ENCODE measurements around the gene KCNJ6. TPM values are rescaled to one million over a fixed set of nuclear protein-coding genes. Genes with fewer than 3 reads are reported as not detected.
"Not testable (repeated sequence)": the region's sequence is repeated elsewhere in the genome, so short reads cannot be mapped to it uniquely, and the experiment has no call there.

Gene KCNJ6
- total RNA-seq, 4 donors from 2014 or later = 0.08 to 0.40 TPM; not detected in 2

DNA sequence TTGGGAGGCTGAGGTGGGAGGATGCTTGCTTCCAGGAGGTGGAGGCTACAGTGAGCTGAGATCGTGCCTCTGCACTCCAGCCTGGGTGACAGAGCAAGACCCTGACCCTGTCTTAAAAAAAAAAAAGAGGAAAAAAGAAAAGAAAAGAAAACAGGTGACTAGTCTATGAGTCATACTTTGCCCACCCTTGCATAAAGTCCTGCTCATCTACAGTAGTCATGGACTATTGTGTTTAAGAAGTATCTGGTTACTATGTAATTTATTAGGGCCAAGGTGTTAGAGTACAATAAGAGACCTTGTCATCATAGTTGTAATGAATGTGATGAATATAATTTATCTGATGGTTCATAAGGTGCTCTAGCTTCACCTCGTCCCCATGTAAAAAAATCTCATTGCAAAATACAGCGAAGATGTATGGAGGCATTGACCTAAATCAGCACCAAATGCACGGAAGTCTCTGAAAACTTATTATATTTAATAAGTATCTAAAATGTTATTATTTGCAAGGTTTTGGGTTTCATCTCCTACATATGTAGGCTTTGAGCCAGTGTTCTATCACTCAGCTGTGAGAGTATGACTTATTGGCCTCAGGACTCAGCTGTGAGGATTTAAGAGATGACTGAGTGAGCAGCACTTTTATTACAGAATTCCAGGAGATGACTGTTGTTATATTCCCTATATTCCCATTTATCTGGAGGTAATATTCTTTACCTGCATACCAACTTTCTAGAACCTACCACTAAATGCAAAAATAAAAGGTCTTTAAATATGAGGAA is 19.9 kb upstream of the KCNJ6 start:
- TF ChIP-seq POLR2A (IDR thresholded peaks at IDR 0.05) (no peak), POLR2AphosphoS5 (IDR thresholded peaks at IDR 0.05) (no peak), EP300 (IDR thresholded peaks at IDR 0.05) (no peak)
- TF ChIP-seq, protein P1, sequence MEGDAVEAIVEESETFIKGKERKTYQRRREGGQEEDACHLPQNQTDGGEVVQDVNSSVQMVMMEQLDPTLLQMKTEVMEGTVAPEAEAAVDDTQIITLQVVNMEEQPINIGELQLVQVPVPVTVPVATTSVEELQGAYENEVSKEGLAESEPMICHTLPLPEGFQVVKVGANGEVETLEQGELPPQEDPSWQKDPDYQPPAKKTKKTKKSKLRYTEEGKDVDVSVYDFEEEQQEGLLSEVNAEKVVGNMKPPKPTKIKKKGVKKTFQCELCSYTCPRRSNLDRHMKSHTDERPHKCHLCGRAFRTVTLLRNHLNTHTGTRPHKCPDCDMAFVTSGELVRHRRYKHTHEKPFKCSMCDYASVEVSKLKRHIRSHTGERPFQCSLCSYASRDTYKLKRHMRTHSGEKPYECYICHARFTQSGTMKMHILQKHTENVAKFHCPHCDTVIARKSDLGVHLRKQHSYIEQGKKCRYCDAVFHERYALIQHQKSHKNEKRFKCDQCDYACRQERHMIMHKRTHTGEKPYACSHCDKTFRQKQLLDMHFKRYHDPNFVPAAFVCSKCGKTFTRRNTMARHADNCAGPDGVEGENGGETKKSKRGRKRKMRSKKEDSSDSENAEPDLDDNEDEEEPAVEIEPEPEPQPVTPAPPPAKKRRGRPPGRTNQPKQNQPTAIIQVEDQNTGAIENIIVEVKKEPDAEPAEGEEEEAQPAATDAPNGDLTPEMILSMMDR (IDR thresholded peaks at IDR 0.05) = no peak
- ATAC-seq = no peak

GRCh38 chr21:37932936-37933335 is 16.7 kb upstream of the KCNJ6 start:
- Histone ChIP-seq H3K4me3 (no peak overlapping the region), H3K27ac (no peak overlapping the region), H3K27me3 (peaks cover 21% of the 10 kb centered on the region), H3K9me3 (peaks cover 0 to 16% (median 0%) of the 10 kb centered on the region in 3 donors), H3K36me3 (no peaks in the 10 kb centered on the region), H3K4me1 (no peaks in the 10 kb centered on the region)
- WGBS, 2 donors (ENCODE audit: low coverage in 1 of 2) = 70 to 89% methylated on average over 2 of the region's 2 CpGs
- ATAC-seq = no peak
- TF ChIP-seq POLR2A (IDR thresholded peaks at IDR 0.05) = no peak
- TF ChIP-seq POLR2AphosphoS5 (IDR thresholded peaks at IDR 0.05) = no peak
- no peak for TF ChIP-seq EP300 (IDR thresholded peaks at IDR 0.05)
- TF ChIP-seq, protein P1 (IDR thresholded peaks at IDR 0.05) = no peak

More for the DNA sequence above, 19.9 kb upstream of the KCNJ6 start:
- Histone ChIP-seq H3K27ac (no peak overlapping the region), H3K27me3 (peaks cover 24% of the 10 kb centered on the region), H3K4me1 (no peaks in the 10 kb centered on the region), H3K4me3 (no peak overlapping the region), H3K9me3 (peaks cover 0 to 32% (median 0%) of the 10 kb centered on the region in 3 donors), H3K36me3 (no peaks in the 10 kb centered on the region)
- WGBS, 2 donors (ENCODE audit: low coverage in 1 of 2) = 80 to 92% methylated on average over 4 of the region's 4 CpGs

DNA sequence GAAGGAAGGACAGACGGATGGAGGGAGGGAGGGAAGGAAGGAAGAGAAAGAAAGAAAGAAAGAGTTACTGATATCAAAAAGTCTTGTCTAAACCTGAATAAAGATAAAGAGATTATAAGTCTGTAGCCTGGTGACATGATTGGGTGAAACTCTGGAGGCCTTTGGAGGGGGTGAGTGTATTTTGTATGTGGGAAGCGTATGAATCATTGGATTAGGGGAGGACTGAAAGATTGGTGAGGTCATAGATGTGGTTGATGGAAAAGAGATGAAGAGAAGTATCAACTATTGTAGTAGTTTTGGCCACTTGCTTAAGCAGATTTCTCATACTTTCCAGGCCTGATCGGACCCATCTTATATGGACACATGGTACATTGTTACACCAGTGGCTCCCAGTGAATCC is 11.5 kb upstream of the KCNJ6 start:
- TF ChIP-seq POLR2AphosphoS5 (IDR thresholded peaks at IDR 0.05) (no peak), POLR2A (IDR thresholded peaks at IDR 0.05) (no peak), EP300 (IDR thresholded peaks at IDR 0.05) (no peak)
- TF ChIP-seq, protein P1 (IDR thresholded peaks at IDR 0.05) = no peak
- Histone ChIP-seq H3K9me3 (peaks cover 0 to 7% (median 0%) of the 10 kb centered on the region in 3 donors), H3K27ac (no peak overlapping the region), H3K27me3 (no peaks in the 10 kb centered on the region), H3K4me3 (no peak overlapping the region), H3K36me3 (no peaks in the 10 kb centered on the region), H3K4me1 (no peaks in the 10 kb centered on the region)
- ATAC-seq = no peak
- WGBS, 2 donors (ENCODE audit: low coverage in 1 of 2) = 62 to 80% methylated on average over 2 to 3 of the region's 3 CpGs

DNA sequence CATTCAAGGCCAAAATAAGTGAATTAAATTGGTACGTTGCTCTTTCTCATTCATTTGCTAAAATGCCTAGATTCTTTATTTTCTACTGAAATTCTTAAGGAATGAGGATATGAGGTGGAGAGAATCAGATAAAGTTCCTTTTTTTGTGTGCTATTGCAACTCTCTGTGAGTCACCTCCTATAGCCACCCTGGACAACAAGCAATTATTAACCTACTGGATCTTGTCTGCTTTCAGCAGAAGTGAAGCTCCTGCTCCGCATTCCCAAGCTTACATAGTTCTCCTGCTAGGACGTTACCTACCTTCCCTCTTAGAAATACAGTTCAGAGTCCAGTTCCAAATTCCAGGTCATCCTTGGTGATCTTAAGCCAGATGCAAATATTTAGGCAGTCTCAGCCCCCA is 4.8 kb upstream of the KCNJ6 start:
- H3K9me3 ChIP-seq = peaks cover 0 to 6% (median 0%) of the 10 kb centered on the region in 3 donors
- ATAC-seq = no peak
- peaks cover 51% of the 10 kb centered on the region for H3K27me3 ChIP-seq
- H3K36me3 ChIP-seq = no peaks in the 10 kb centered on the region
- TF ChIP-seq POLR2A (IDR thresholded peaks at IDR 0.05) (no peak), EP300 (IDR thresholded peaks at IDR 0.05) (no peak), POLR2AphosphoS5 (IDR thresholded peaks at IDR 0.05) (no peak)
- TF ChIP-seq, protein P1 (IDR thresholded peaks at IDR 0.05) = no peak
- peaks cover 0 to 7% (median 3%) of the 10 kb centered on the region in 3 donors for H3K4me1 ChIP-seq
- no peak overlapping the region for H3K4me3 ChIP-seq
- WGBS, 2 donors (ENCODE audit: low coverage in 1 of 2) = 51 to 75% methylated on average over 2 to 3 of the region's 3 CpGs
- H3K27ac ChIP-seq = no peak overlapping the region

- not testable (repeated sequence) for H3K27ac ChIP-seq, ATAC-seq, H3K9me3 ChIP-seq, H3K4me3 ChIP-seq, H3K36me3 ChIP-seq
- 67 to 73% methylated on average over 2 to 8 of the region's 8 CpGs for WGBS, 2 donors (ENCODE audit: low coverage in 1 of 2)
- Histone ChIP-seq H3K4me1 (peaks cover 0 to 14% (median 10%) of the 10 kb centered on the region in 3 donors), H3K27me3 (peaks cover 58% of the 10 kb centered on the region)
These were observed 4.0 kb upstream of the KCNJ6 start for GRCh38 chr21:37920302-37920701.
